ENCODE results near the gene KIF13A.
A peak's percentile ranks its signal among the peaks of the same experiment; 100 is the strongest.
"Not testable (repeated sequence)": the region's sequence is repeated elsewhere in the genome, so short reads cannot be mapped to it uniquely, and the experiment has no call there.

KIF13A gene

GRCh38 chr6:17758119-17758518 lies 229.3 kb downstream of the KIF13A start:
- no peak for DNase-seq

- DNase-seq, result no peak
These were observed 233.2 kb downstream of the KIF13A start for GRCh38 chr6:17754254-17754653.

GRCh38 chr6:17745324-17745723 lies 242.1 kb downstream of the KIF13A start:
- DNase-seq, result not testable (repeated sequence)

GRCh38 chr6:17744757-17745308 lies 242.6 kb downstream of the KIF13A start:
- DNase-seq, result not testable (repeated sequence)

- DNase-seq, result no peak
These were observed 243.2 kb downstream of the KIF13A start for GRCh38 chr6:17744019-17744756.

GRCh38 chr6:17741507-17741906 lies 245.9 kb downstream of the KIF13A start:
- no peak for DNase-seq

- no peak for DNase-seq
These were observed 246.7 kb downstream of the KIF13A start for GRCh38 chr6:17740559-17741220.

- no peak for DNase-seq
These were observed 249.7 kb downstream of the KIF13A start for GRCh38 chr6:17737704-17738252.

- DNase-seq, result not testable (repeated sequence)
These were observed 252.1 kb downstream of the KIF13A start for GRCh38 chr6:17735311-17735710.

- DNase-seq, result no peak
These were observed 257.2 kb downstream of the KIF13A start for GRCh38 chr6:17730078-17730704.

- no peak for DNase-seq
These were observed 258.0 kb downstream of the KIF13A start for GRCh38 chr6:17729223-17730077.

- no peak for DNase-seq
These were observed 258.7 kb downstream of the KIF13A start for GRCh38 chr6:17728551-17729222.

GRCh38 chr6:17725083-17725482 lies 262.4 kb downstream of the KIF13A start:
- DNase-seq, result no peak

GRCh38 chr6:17724341-17724740 lies 263.1 kb downstream of the KIF13A start:
- DNase-seq, result no peak

GRCh38 chr6:17721671-17722070 lies 265.8 kb downstream of the KIF13A start:
- no peak for DNase-seq

- DNase-seq, result no peak
These were observed 268.0 kb downstream of the KIF13A start for GRCh38 chr6:17719323-17720041.

GRCh38 chr6:17716221-17716620 lies 271.2 kb downstream of the KIF13A start:
- DNase-seq, result no peak

GRCh38 chr6:17714879-17715851 lies 272.3 kb downstream of the KIF13A start:
- peak; percentile 33 to 45 for DNase-seq

GRCh38 chr6:17714177-17714576 lies 273.3 kb downstream of the KIF13A start:
- no peak for DNase-seq

GRCh38 chr6:17712576-17712975 lies 274.9 kb downstream of the KIF13A start:
- DNase-seq, result no peak

Data from CD4-positive, alpha-beta T cell treated with Interleukin-4 for 1 hour (primary cell).